IMR-90 (cell line): ENCODE results near the gene GPC6. TPM values are rescaled to one million over a fixed set of nuclear protein-coding genes. Genes with fewer than 3 reads are reported as not detected.

ENCODE experiments used
- ATAC-seq: fragments of 200-7000 bp; cut with Tn5 transposase; 2 replicates; pipeline ENCODE4 v1.9.1; 2020; ENCODE audit warnings: low read depth, mild to moderate bottlenecking, moderate library complexity
- BruUV-seq: library from RNA; stranded (reverse); fragments of 400-500 nt; replicated peaks from 2 replicates; lab custom pipeline; 2021; lab: Mats Ljungman, UMichigan
- CTCF ChIA-PET: fragments of 300-600 bp; formaldehyde crosslinking; extraction: SDS; loops from one replicate; lab custom pipeline; 2021; ENCODE audit warnings: antibody characterized with exemption; lab: Yijun Ruan, JAX
- POLR2A ChIA-PET: fragments of 300-600 bp; sonication (Branson Sonifier 250); formaldehyde crosslinking; loops from one replicate; lab custom pipeline; 2022; ENCODE audit warnings: antibody characterized with exemption; ENCODE audit not compliant: unreplicated experiment; lab: Charles Lee
- DNase-seq: peaks from one replicate; pipeline ENCODE4 v3.0.0; 2013
- H2AFZ ChIP-seq: replicated peaks from 2 replicates; pipeline ENCODE3; 2013; ENCODE audit warnings: low read length, mild to moderate bottlenecking; ENCODE audit not compliant: poor library complexity
- H2AK5ac ChIP-seq: 2 replicates; pipeline ENCODE4 v1.6.1; 2013; ENCODE audit warnings: low read depth, low read length, inconsistent platforms
- H2AK9ac ChIP-seq: replicated peaks from 2 replicates; pipeline ENCODE3; 2013; ENCODE audit warnings: mild to moderate bottlenecking, low read depth, low read length, moderate library complexity; ENCODE audit not compliant: poor library complexity
- H2BK120ac ChIP-seq: 2 replicates; pipeline ENCODE4 v1.6.1; 2013; ENCODE audit warnings: low read depth, low read length, inconsistent platforms
- H2BK15ac ChIP-seq: 3 replicates; pipeline ENCODE4 v1.6.1; 2013; ENCODE audit warnings: low read depth, low read length, inconsistent platforms
- H2BK20ac ChIP-seq: 2 replicates; pipeline ENCODE4 v1.6.1; 2013; ENCODE audit warnings: low read depth, mild to moderate bottlenecking, inconsistent platforms, low read length, moderate library complexity
- H2BK5ac ChIP-seq: 2 replicates; pipeline ENCODE4 v1.6.1; 2013; ENCODE audit warnings: mild to moderate bottlenecking, low read depth, low read length, inconsistent platforms; ENCODE audit not compliant: poor library complexity, severe bottlenecking
- H3K14ac ChIP-seq: replicated peaks from 2 replicates; pipeline ENCODE4 v1.6.1; 2013; ENCODE audit warnings: low read depth, low read length, inconsistent platforms
- H3K18ac ChIP-seq: 2 replicates; pipeline ENCODE4 v1.6.1; 2013; ENCODE audit warnings: low read depth, low read length, control low read depth
- H3K23ac ChIP-seq: 2 replicates; pipeline ENCODE4 v1.6.1; 2013; ENCODE audit warnings: low read depth, low read length, inconsistent platforms
- H3K27ac ChIP-seq: 2 replicates; pipeline ENCODE4 v1.5.1; 2013; ENCODE audit warnings: mild to moderate bottlenecking, control low read depth, low read length; ENCODE audit not compliant: insufficient read depth
- H3K27me3 ChIP-seq: 2 replicates; pipeline ENCODE4 v1.6.1; 2013; ENCODE audit warnings: low read length; ENCODE audit not compliant: control insufficient read depth, insufficient read depth
- H3K36me3 ChIP-seq: 2 replicates; pipeline ENCODE4 v1.6.1; 2013; ENCODE audit warnings: low read length, mixed read lengths; ENCODE audit not compliant: control insufficient read depth, insufficient read depth
- H3K4ac ChIP-seq: 2 replicates; pipeline ENCODE4 v1.6.1; 2013; ENCODE audit warnings: low read depth, low read length, inconsistent platforms
- H3K4me1 ChIP-seq: 2 replicates; pipeline ENCODE4 v1.6.1; 2013; ENCODE audit warnings: low read length, mixed read lengths; ENCODE audit not compliant: control insufficient read depth, insufficient read depth
- H3K4me2 ChIP-seq: 2 replicates; pipeline ENCODE4 v1.6.1; 2013; ENCODE audit warnings: low read depth, mild to moderate bottlenecking, control low read depth, low read length, moderate library complexity
- H3K4me3 ChIP-seq: 2 replicates; pipeline ENCODE4 v1.5.1; 2013; ENCODE audit warnings: low read depth, mild to moderate bottlenecking, control low read depth, low read length, moderate library complexity; ENCODE audit not compliant: insufficient read depth
- H3K56ac ChIP-seq: 2 replicates; pipeline ENCODE4 v1.6.1; 2013; ENCODE audit warnings: low read length, inconsistent platforms; ENCODE audit not compliant: insufficient read depth; ENCODE audit errors: extremely low read depth
- H3K79me1 ChIP-seq, 2 experiments: 2 replicates each; pipeline ENCODE4 v1.6.1; 2013; ENCODE audit warnings: low read length in 2 of 2, inconsistent platforms in 1 of 2, low read depth in 1 of 2
- H3K9ac ChIP-seq: 2 replicates; pipeline ENCODE4 v1.6.1; 2013; ENCODE audit warnings: low read depth, low read length, control low read depth
- H3K9me1 ChIP-seq: 2 replicates; pipeline ENCODE4 v1.6.1; 2013; ENCODE audit warnings: low read length, inconsistent platforms; ENCODE audit not compliant: insufficient read depth
- H3K9me3 ChIP-seq: 2 replicates; pipeline ENCODE4 v1.6.1; 2013; ENCODE audit warnings: low read length; ENCODE audit not compliant: control insufficient read depth, insufficient read depth
- H4K20me1 ChIP-seq: 2 replicates; pipeline ENCODE4 v1.6.1; 2013; ENCODE audit warnings: low read length, inconsistent platforms; ENCODE audit not compliant: insufficient read depth
- H4K5ac ChIP-seq: 2 replicates; pipeline ENCODE4 v1.6.1; 2013; ENCODE audit warnings: mild to moderate bottlenecking, low read depth, low read length, control low read depth
- H4K8ac ChIP-seq, 2 experiments: 2 replicates each; pipeline ENCODE4 v1.6.1; 2013; ENCODE audit warnings: low read depth in 2 of 2, low read length in 2 of 2, control low read depth in 1 of 2, inconsistent platforms in 1 of 2
- H4K91ac ChIP-seq: 2 replicates; pipeline ENCODE4 v1.6.1; 2013; ENCODE audit warnings: low read depth, low read length, inconsistent platforms; ENCODE audit not compliant: insufficient read depth
- CEBPB ChIP-seq: IDR thresholded peaks from 2 replicates; pipeline ENCODE4 v1.6.1; 2012; ENCODE audit warnings: low read depth, low read length, improper control_type of control experiment
- RFX5 ChIP-seq: IDR thresholded peaks from 2 replicates; pipeline ENCODE4 v1.8.0; 2012; ENCODE audit warnings: low read depth, mild to moderate bottlenecking, low read length, moderate library complexity
- WGBS, 2 experiments: methylation state at CpG; one replicate each; pipeline versions ENCODE4 v1.1.5 to v1.1.7; 2013; ENCODE audit warnings: missing lambda C conversion rate in 2 of 2; ENCODE audit not compliant: insufficient read length in 1 of 2; ENCODE audit errors: extremely low coverage in 2 of 2; 5-methylcytosine and 5-hydroxymethylcytosine counted together
- dilution Hi-C: fragments of 300-500 bp; cut with HindIII; formaldehyde crosslinking; loops from one replicate; pipeline ENCODE4 v1.14.3; 2018; ENCODE audit warnings: low sequenced_read_pairs; ENCODE audit not compliant: unreplicated experiment
- in situ Hi-C: fragments of 300-500 bp; cut with MboI; formaldehyde crosslinking; loops from 3 replicates; pipeline ENCODE4 v1.14.3; 2019; ENCODE audit warnings: low sequenced_read_pairs, inconsistent platforms, mixed read lengths
- intact Hi-C: fragments of 100-400 bp; cut with micrococcal nuclease; formaldehyde crosslinking; loops from 2 replicates; pipeline ENCODE4 v1.10.0; 2022
- polyA plus RNA-seq, 3 experiments: library from polyadenylated mRNA; depleted of rRNA; stranded (reverse); fragments of >200 nt; gene quantifications; 2 replicates each; pipeline ENCODE4 v1.2.3, GENCODE V29; 2012; ENCODE audit warnings: low replicate concordance in 1 of 3
- total RNA-seq: library from RNA; depleted of rRNA; stranded (reverse); fragments of >200 nt; gene quantifications from 2 replicates; pipeline ENCODE4 v1.2.3, GENCODE V29; 2012

The GPC6 gene
- total and polyA plus RNA-seq, 2 of the 4 experiments (the other 2 are of a cell fraction): 14.9 to 39.4 TPM

- no peak overlapping the region for H2AK9ac ChIP-seq
- H3K14ac ChIP-seq: no peak overlapping the region
- H3K79me1 ChIP-seq: no peaks in the 10 kb centered on the region
- ATAC-seq (no peak), DNase-seq (no peak)
- no peak overlapping the region for H2AK5ac ChIP-seq
- in situ Hi-C loops: no loop called here
- H2AFZ ChIP-seq: no peak overlapping the region
- H3K27me3 ChIP-seq: no peaks in the 10 kb centered on the region
- no peak overlapping the region for H2BK5ac ChIP-seq
- no peaks in the 10 kb centered on the region for H3K9me1 ChIP-seq
- H2BK15ac ChIP-seq: no peak overlapping the region
- no TSS peak for BruUV-seq
- no peak overlapping the region for H3K27ac ChIP-seq
- dilution Hi-C loops: no loop called here
- H4K91ac ChIP-seq: no peak overlapping the region
- no peaks in the 10 kb centered on the region for H3K36me3 ChIP-seq
- ChIA-PET CTCF (interaction anchor here (0.6 to 0.7 kb wide), 2 partner anchors 299 to 481 kb away, joined by 3 read pairs; no protein-coding TSS in a partner anchor), POLR2A (no interaction called here)
- no peak overlapping the region for H3K18ac ChIP-seq
- H2BK20ac ChIP-seq: no peak overlapping the region
- H4K5ac ChIP-seq: no peak overlapping the region
- no peak overlapping the region for H3K4ac ChIP-seq
- H3K4me3 ChIP-seq: no peak overlapping the region
- no peak overlapping the region for H2BK120ac ChIP-seq
- H3K56ac ChIP-seq: no peak overlapping the region
- no CpG with 5 or more reads among the region's 5 CpGs for WGBS, 2 experiments
- no peaks in the 10 kb centered on the region for H3K9me3 ChIP-seq
- no peak overlapping the region for H3K4me2 ChIP-seq
- H3K23ac ChIP-seq: no peak overlapping the region
- intact Hi-C loops: no loop called here
- no peaks in the 10 kb centered on the region for H4K20me1 ChIP-seq
- peak; percentile 26; the same call in 1 of the 2 replicates for TF ChIP-seq CEBPB
- TF ChIP-seq RFX5: no peak
- H4K8ac ChIP-seq: no peak overlapping the region
- H3K4me1 ChIP-seq: peaks cover 2% of the 10 kb centered on the region; the same call in 1 of the 2 replicates
- no peak overlapping the region for H3K9ac ChIP-seq
These were observed 150.6 kb downstream of the GPC6 start for GRCh38 chr13:93377196-93377595.
